Neural crest cell (in vitro differentiated cells): ENCODE results near the gene CEP55. TPM values are rescaled to one million over a fixed set of nuclear protein-coding genes. Genes with fewer than 3 reads are reported as not detected.

Source experiments
- DNase-seq: peaks from one replicate; pipeline ENCODE4 v3.0.0; 2021; ENCODE audit warnings: low read depth, mixed read lengths, low spot score
- H3K27ac Mint-ChIP-seq: one replicate; pipeline ENCODE4 v1.8.0; 2021; ENCODE audit warnings: mild to moderate bottlenecking, mixed read lengths; ENCODE audit not compliant: unreplicated experiment
- H3K27me3 Mint-ChIP-seq: 2 replicates; pipeline ENCODE4 v1.8.0; 2021; ENCODE audit warnings: low read depth, mild to moderate bottlenecking, mixed read lengths
- H3K36me3 Mint-ChIP-seq: 2 replicates; pipeline ENCODE4 v1.8.0; 2021; ENCODE audit warnings: low read depth, mild to moderate bottlenecking, mixed read lengths
- H3K4me1 Mint-ChIP-seq: 2 replicates; pipeline ENCODE4 v1.8.0; 2021; ENCODE audit warnings: mixed read lengths
- H3K4me3 Mint-ChIP-seq: one replicate; pipeline ENCODE4 v1.8.0; 2021; ENCODE audit warnings: mild to moderate bottlenecking, mixed read lengths
- H3K9me3 Mint-ChIP-seq: 2 replicates; pipeline ENCODE4 v1.8.0; 2021; ENCODE audit warnings: mixed read lengths
- total RNA-seq: library from RNA; stranded (reverse); gene quantifications from 2 replicates; pipeline ENCODE4 v1.2.1, GENCODE V29; 2021
- TF ChIP-seq, protein P1 (sequence below): fragments of 200-600 bp; sonication (generic); conservative IDR thresholded peaks from 2 replicates; pipeline ENCODE4 v1.5.0; 2021; ENCODE audit warnings: antibody characterized with exemption, mild to moderate bottlenecking

CEP55 gene
- total RNA-seq, 1 donor from 2014 or later: 30.7 TPM

GRCh38 chr10:93488956-93489528 lies 7.4 kb upstream of the CEP55 start:
- TF ChIP-seq, protein P1, sequence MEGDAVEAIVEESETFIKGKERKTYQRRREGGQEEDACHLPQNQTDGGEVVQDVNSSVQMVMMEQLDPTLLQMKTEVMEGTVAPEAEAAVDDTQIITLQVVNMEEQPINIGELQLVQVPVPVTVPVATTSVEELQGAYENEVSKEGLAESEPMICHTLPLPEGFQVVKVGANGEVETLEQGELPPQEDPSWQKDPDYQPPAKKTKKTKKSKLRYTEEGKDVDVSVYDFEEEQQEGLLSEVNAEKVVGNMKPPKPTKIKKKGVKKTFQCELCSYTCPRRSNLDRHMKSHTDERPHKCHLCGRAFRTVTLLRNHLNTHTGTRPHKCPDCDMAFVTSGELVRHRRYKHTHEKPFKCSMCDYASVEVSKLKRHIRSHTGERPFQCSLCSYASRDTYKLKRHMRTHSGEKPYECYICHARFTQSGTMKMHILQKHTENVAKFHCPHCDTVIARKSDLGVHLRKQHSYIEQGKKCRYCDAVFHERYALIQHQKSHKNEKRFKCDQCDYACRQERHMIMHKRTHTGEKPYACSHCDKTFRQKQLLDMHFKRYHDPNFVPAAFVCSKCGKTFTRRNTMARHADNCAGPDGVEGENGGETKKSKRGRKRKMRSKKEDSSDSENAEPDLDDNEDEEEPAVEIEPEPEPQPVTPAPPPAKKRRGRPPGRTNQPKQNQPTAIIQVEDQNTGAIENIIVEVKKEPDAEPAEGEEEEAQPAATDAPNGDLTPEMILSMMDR: no peak
- no peaks in the 10 kb centered on the region for H3K27me3 Mint-ChIP-seq
- peaks cover 6% of the 10 kb centered on the region for H3K4me1 Mint-ChIP-seq
- H3K9me3 Mint-ChIP-seq: no peaks in the 10 kb centered on the region
- H3K27ac Mint-ChIP-seq: no peak overlapping the region
- no peak for DNase-seq
- H3K36me3 Mint-ChIP-seq: no peaks in the 10 kb centered on the region
- no peak overlapping the region for H3K4me3 Mint-ChIP-seq

DNA sequence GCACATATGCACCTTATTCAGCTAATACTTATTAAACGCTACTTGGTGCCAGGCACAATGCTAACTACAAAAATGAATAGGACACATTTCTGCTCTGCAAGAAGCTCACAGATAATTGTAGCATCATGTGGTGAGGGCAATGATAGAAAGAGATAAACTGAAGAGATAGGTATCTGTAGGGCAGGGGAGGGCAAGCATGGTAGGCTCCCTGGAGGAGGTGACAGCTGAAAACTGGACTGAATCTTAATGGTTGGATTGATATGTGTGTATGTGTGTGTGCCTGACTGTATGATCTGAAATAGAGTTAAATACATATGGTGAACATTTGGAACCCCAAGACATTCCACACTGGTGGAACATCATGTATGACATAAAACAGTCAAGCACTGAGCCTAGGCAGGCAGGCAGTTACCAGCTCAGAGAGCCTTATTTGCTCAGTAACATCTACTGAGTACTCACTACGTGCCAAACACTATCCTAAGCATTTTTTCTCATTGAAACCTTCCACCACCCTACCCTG lies 4.8 kb upstream of the CEP55 start:
- Mint-ChIP-seq H3K4me1 (peaks cover 12% of the 10 kb centered on the region), H3K9me3 (no peaks in the 10 kb centered on the region), H3K27ac (no peak overlapping the region), H3K36me3 (no peaks in the 10 kb centered on the region), H3K27me3 (no peaks in the 10 kb centered on the region), H3K4me3 (no peak overlapping the region)
- DNase-seq: no peak
- TF ChIP-seq, protein P1: no peak

GRCh38 chr10:93493162-93493561 lies 3.2 kb upstream of the CEP55 start:
- TF ChIP-seq, protein P1: no peak
- Mint-ChIP-seq H3K4me3 (peak overlapping the region; percentile 47), H3K36me3 (no peaks in the 10 kb centered on the region), H3K9me3 (no peaks in the 10 kb centered on the region), H3K27ac (no peak overlapping the region), H3K4me1 (peaks cover 26% of the 10 kb centered on the region), H3K27me3 (no peaks in the 10 kb centered on the region)
- no peak for DNase-seq

DNA sequence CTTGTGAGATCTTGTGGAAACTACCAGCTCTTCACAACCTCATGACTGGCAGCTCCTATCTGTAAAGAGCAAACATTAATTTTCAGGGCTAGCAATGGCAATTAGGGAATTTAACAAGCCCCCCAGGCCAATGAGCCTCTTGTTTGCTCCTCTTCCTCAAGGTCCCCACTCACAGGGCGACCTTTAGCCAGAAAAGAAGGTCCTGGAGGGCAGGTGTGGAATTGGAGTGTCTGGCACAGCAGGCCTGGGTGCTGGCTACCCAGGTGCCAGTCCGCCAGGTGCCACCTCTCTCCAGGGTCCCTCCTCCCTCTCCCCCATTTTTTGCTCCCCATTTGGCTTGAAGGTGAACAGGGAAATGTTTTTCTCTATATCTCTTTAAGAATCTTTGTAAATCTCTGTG lies 1.9 kb upstream of the CEP55 start:
- Mint-ChIP-seq H3K4me3 (peak overlapping the region; percentile 69), H3K36me3 (no peaks in the 10 kb centered on the region), H3K27ac (no peak overlapping the region), H3K4me1 (peaks cover 36% of the 10 kb centered on the region), H3K9me3 (no peaks in the 10 kb centered on the region), H3K27me3 (no peaks in the 10 kb centered on the region)
- TF ChIP-seq, protein P1: no peak
- no peak for DNase-seq

DNA sequence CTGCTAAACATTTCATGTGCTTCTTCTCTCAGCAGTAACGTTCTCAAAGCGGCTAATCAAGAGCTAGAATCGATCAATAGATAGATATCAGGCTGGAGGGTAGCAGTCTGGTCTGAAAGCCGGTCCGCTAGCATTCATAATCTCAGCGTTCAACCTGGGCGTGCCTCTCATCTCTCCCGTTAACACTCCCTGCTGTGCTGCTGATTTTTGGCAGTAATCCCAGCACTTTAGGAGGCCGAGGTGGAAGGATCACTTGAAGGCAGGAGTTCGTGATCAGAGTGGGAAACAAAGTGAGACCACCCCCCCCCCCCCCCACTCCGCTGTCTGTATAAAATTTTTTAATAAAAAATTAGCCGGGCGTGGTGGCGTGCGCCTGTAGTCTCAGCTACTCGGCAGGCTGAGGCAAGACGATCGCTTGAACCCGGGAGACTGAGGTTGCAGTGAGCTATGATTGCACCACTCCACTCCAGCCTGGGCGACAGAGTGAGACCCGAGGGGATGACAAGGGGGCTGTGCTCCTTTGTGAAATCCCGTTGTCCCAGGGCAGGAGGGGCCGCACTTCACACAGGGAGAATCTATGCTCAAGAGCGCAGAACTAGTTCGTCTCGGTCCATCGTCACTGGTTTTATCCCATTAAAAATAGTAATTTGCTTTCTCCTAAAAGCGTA lies 624 bp upstream of the CEP55 start:
- Mint-ChIP-seq H3K27me3 (no peaks in the 10 kb centered on the region), H3K4me3 (peak overlapping the region; percentile 94), H3K9me3 (no peaks in the 10 kb centered on the region), H3K27ac (peak overlapping the region; percentile 93), H3K4me1 (peaks cover 44% of the 10 kb centered on the region), H3K36me3 (no peaks in the 10 kb centered on the region)
- DNase-seq: no peak
- TF ChIP-seq, protein P1: no peak
